Measurements from ENCODE around the gene FAR1.
"Not testable (repeated sequence)": the region's sequence is repeated elsewhere in the genome, so short reads cannot be mapped to it uniquely, and the experiment has no call there.

FAR1 gene, protein sequence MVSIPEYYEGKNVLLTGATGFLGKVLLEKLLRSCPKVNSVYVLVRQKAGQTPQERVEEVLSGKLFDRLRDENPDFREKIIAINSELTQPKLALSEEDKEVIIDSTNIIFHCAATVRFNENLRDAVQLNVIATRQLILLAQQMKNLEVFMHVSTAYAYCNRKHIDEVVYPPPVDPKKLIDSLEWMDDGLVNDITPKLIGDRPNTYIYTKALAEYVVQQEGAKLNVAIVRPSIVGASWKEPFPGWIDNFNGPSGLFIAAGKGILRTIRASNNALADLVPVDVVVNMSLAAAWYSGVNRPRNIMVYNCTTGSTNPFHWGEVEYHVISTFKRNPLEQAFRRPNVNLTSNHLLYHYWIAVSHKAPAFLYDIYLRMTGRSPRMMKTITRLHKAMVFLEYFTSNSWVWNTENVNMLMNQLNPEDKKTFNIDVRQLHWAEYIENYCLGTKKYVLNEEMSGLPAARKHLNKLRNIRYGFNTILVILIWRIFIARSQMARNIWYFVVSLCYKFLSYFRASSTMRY

DNA sequence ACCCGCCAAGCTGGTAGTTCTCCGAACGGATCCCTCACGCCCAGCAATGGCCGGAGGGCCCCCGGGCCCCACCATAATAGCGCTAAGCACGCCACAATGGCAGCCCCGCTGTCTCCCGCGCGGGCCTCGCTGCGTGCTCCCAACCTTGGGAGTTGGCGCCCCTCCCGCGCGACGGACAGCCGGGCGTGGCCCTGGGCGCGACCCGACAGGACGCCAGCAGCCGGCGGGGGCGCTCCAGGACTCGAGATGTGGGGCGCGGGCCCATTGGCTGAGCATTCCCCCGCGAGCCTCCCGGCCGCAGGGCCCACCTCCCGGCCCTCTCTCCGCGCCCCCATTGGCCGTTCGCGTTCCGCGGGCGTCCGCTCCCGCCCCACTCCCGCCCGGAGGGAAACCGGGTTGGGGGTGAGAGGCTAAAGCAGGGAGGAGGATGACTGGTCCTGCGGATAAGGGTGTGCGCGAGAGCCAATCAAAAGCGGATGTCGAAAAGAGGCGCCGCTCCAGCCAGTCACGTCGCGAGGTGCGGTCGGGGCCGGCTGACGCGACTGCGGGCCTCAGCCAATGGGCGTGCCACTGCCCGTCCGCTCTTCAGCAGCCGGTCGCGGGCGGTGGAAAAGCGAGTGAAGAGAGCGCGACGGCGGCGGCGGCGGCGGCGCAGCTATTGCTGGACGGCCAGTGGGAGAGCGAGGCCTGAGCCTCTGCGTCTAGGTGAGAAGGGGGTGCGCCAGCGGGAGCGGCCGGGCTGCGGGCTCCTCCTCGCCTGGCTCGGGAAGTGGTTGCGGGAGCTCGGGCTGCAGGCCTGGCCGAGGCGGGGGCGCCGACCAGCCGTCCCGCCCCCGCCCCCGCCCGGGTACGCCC, at the start of gene FAR1:
TSS of gene FAR1 (plus strand) at position 567 of the 855 bp plus-strand sequence. CDS start 26,098 bp downstream, outside the sequence.
- DNase-seq = peak; percentile 89

DNA sequence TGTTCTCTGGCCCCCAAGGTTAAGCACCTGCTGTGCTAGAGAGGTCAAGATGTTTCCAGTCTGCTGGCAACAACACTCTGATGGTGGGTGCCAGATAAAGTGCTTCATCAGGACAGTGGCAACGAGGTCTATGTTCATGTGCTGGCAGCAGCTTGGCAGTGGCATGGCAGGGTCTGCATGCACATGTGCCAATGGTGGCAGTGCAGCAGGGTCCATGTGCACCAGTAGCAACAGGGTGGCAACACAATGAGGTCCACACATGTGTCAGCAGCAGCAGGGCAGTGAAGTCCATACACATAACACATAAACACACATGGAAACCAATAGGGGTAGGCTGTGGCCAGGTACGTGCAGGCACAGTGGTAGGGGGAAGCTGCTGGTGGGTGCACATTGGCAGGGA, 48.4 kb upstream of the FAR1 start:
- DNase-seq = no peak

DNA sequence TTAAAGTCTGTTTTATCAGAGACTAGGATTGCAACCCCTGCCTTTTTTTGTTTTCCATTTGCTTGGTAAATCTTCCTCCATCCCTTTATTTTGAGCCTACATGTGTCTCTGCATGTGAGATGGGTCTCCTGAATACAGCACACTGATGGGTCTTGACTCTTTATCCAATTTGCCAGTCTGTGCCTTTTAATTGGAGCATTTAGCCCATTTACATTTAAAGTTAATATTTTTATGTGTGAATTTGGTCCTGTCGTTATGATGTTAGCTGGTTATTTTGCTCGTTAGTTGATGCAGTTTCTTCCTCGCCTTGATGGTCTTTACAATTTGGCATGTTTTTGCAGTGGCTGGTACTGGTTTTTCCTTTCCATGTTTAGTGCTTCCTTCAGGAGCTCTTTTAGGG, 41.6 kb upstream of the FAR1 start:
- not testable (repeated sequence) for DNase-seq

DNA sequence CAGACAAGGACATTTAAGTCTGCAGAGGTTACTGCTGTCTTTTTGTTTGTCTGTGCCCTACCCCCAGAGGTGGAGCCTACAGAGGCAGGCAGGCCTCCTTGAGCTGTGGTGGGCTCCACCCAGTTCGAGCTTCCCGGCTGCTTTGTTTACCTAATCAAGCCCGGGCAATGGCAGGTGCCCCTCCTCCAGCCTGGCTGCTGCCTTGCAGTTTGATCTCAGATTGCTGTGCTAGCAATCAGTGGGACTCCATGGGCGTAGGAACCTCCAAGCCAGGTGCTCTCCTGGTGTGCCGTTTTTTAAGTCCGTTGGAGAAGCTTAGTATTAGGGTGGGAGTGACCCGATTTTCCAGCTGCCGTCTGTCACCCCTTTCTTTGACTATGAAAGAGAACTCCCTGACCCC, 39.8 kb upstream of the FAR1 start:
- DNase-seq = not testable (repeated sequence)

DNA sequence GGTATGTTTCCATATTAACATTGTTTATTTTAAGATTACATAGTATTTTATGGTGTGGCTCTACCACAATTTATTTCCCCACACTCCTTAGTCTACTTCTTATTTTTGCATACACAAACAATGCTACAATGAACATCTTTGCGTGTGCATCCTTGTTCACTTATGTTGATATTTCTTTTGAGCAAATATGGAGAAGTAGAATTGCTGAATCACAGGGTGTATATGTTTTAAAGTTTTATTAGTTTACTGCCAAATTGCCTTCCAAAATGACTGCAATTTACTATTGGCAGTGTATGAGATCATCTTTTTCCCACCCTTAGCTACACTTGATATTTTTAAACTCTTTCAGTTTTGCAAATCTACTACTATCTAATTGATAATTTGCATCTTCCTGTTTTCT, 38.7 kb upstream of the FAR1 start:
- no peak for DNase-seq

DNA sequence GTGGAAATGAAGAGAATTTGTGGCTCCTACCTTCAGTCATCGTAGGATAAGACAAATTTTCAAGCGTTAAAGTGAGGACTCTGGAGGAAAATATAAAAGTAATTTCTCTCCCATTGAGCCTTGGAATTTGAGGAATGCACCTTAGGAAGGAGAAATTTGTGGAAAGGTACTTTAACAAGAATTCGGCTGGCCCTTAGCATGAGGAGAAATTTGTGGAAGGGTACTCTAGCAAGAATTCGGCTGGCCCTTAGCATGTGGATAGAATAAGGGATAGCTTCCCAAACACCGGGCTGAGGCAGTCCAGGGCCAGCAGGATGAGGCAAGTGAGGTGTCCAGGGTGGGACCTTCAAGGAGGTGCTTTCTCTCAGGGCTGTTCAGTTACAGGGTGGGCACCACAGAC, 33.2 kb upstream of the FAR1 start:
- no peak for DNase-seq

DNA sequence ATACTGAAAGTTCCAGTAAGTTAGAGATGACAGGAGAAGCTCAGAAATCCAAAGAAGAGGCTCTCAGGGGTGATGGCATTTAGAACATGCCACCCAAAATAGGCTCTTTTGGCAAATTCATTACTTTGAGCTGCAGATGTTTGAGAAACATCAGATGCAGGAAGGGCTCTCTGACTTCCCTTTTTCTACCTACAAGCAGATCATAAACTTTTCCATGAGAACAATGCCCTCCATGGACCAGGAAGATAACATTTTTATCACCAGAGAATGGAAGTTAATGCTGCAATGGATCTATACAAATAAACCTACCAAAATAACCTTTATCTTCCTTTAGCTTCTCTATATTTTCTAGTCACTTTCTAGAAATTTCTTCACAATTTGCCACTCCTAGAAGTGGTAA, 32.7 kb upstream of the FAR1 start:
- no peak for DNase-seq

DNA sequence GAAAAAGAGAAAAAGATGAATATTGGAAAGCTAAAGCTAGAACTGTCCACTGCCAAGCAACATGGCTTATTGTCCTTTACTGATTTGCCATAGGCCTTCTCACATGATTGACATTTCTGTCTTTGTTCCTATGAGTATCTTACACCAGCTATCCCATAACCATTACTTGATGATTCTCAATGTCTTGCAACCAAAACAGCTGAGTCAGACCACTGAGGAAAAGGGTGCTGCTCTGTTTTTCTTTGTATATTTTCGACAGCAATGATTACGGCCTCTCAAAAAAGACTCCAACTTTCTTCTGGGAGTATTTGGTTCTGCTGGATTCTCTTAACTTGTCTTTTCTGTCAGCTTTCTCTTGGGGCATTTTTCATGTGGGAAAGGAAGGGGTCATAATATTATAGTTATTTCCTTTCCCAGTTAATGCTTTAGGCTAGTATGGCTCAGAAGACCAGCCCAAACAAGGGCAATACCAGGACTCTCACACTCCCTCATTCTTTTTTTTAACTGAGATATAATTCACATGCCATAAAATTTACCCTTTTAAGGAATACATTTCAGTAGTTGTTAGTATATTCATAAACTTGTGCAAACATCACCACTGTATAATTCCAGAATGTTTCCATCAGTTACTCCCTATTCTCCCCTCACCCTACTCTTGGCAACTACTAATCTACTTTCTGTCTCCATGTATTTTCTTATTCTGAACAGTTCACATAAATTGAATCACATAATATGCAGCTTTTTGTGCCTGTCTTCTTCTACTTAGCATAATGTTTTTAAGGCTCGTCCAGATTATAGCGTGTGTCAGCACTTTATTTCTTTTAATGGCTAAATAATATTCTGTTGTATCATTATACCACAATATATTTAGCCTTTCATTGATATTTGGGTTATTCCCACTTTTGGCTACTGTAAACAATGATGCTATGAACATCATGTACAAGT, 31.1 kb upstream of the FAR1 start:
- no peak for DNase-seq

DNA sequence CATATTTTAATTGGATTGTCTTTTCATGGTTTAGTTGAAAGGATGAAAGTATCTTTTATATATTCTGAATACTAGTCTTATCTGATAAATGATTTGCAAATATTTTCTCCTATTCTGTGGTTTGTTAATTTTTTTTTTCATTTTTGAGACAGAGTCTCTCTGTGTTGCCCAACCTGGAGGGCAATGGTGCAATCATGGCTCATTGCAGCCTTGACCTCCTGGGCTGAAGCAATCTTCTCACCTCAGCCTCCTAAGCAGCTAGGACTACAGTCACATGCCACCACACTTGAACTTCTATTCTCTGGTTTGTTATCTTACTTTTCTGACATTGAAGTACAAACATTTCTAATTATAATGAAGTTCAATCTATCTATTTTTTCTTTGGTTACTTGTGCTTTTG, 30.0 kb upstream of the FAR1 start:
- no peak for DNase-seq

DNA sequence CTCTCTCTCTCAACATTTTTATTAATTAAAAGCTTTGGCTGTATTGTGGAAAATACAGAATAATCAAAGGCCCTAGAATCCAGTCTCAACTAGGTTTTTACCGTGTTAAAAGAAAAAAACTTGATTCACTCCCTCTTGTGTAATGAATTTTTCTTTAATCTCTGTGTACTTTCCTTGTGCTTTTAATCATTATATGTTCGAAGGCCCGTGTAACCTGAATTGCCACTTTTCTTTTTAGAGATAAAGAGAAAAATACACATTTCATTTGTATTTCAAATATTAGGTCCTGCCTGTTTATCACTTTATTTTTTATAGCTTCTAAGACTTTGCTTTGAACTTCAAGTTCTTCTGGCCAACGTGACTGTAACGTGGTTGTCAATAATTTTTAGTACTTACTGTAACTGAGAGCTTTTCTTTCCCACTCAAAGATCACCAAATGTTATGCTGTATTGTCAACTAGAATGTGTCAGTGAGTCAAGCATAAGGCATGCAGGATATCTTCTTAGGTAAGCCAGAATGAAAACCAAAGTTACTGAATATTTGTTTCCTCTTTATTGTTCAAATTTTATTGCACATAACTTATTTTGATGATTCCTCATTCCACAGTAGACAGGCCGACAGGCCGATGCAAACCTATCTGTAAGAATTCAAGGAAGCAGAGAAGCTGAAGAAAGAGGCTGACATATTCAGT, 23.3 kb upstream of the FAR1 start:
- DNase-seq = no peak

DNA sequence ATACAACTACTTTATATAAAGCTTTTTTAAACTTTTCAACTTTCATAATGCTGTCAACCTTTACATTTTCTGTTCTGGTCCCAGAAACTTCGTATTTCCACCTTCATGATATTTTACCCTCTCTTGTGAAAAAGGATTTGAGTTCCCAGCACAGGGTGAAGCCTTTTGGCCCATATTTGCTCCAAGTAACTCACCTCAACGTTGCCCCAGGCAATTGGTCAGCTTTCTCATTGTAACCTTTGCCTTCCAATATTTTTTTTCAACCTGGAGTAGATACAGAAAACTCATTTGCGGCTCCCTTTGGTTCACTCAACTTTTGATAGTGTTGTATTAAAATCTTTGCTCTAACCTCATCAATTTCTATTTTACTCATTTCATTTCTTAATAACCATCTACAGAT, 21.1 kb upstream of the FAR1 start:
- no peak for DNase-seq

DNA sequence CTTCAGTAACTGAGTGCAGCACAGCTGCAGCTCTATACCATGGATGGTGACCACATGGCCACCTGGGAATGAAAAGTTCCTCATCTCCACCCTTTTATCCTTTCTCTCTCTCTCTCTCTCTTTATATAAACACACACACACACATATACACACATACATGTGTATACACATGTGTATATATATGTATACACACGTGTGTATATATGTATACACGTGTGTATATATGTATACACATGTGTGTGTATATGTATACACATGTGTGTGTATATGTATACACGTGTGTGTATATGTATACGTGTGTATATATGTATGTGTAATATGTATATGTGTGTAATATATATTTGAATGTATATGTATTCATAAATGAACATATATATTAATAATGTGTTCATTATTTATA, 18.8 kb upstream of the FAR1 start:
- no peak for DNase-seq

DNA sequence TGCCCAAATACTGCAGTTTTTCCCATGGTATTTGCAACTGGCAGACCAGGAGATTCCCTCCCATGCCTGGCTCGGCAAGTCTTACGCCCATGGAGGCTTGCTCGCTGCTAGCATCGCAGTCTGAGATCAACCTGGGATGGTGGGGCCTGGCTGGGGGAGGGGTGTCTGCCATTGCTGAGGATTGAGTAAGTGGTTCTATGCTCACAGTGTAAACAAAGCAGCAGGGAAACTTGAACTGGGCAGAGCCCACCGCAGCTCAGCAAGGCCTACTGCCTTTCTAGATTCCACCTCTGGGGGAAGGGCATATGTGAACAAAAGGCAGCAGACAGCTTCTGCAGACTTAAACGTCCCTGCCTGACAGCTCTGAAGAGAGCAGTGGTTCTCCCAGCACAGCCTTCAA, 17.0 kb upstream of the FAR1 start:
- DNase-seq = not testable (repeated sequence)

DNA sequence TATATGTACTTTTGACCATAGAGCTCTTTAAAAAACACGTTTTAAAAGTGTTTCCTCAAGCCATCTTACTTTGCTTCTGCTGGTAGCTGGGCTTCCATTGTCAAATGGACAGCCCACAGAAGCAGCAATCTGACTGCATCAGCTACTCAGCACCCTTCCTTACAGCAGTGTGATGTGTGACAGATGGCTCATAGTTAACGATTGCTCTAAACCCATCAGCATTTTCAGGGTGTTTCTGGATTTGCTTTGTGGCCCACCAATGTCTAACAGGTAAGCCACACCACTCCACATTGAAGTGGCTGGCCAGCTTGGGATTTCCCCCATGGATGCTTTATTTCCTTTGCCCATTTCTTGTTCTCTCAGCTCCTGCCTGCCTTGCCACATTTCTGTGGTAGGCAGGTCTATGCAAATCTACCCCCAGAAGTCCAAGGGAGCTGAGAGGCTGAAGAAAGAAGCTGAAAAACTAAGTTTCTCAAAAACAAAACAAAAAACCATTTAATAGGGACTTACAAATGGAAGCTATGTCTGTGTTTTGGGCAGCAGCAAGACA, 7.3 kb upstream of the FAR1 start:
- no peak for DNase-seq

DNA sequence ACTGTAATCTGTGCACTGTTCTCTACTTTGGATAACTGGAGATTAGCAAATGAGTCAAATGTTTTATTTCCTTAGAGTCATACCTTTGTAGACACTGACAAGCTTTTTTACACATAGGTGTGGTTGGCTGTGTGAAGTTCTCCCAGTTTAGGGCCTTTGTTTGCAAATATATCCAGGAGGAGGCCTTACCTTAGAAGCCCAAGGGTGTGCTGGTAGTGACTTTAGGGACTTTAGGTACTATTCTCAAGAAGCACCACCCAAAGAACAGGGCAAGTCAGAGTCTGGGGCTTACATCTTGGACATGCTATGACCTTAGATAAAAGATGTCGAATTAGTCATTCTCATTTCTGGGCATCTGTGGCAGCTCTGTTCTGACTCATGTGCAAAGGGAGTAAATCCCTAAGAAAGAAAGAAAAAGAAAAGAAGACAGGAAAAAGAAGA, 4.8 kb upstream of the FAR1 start:
- no peak for DNase-seq

DNA sequence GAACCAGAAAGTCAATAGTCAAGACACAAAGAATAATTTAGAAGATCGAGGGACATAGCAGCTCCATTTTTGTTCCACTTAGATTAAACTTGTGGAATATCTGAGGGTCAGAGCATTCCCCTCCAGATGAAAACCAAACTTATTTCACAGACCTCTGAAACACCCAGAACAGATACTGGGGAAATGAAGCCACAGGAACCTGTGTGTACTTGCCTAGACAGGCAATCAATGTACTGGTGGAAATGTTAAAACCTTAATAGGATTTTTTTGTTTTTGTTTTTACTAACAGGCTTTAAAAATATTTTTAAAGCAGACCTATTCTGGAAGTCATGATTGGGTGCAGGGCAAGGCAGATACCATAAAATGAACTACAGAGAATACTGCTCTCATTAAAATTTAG, 4.1 kb upstream of the FAR1 start:
- DNase-seq = no peak

DNA sequence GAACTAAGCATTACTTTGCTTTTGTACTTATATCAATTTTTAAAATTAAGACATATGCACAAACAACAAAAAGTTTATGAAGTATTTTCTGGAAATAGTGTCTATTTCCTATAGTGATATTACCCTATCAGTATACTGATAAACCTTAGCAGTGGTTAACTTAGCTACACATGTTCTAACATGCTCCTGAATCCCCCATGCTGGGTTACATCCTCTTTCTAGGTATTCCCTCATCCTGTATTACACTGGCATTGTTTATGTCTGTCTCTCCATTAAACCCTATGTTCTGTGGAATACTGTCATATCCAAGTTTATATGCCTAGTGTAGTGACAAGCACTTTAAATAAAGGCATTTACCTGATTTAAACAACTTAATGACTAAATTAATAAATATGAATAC, 1.8 kb upstream of the FAR1 start:
- DNase-seq = no peak

DNA sequence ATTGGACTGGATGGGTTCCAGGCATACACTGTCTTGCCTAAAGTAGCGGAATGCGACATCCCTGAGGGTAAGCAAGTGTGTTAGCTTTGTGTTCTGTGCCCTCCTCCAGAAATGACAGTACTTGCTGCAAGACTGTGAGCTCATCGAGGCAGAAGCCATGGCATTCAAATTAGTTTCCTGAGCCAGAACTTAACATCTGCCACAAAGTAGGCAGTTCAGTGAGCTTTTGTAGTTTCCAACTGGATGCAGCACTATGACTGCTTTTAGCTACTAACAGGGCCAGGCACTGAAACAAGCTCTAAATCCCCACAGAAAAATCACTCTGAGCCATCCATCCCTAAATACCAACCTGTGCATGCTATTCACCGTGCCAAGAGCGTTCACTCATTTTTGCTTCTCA, 1.2 kb upstream of the FAR1 start:
- no peak for DNase-seq

DNA sequence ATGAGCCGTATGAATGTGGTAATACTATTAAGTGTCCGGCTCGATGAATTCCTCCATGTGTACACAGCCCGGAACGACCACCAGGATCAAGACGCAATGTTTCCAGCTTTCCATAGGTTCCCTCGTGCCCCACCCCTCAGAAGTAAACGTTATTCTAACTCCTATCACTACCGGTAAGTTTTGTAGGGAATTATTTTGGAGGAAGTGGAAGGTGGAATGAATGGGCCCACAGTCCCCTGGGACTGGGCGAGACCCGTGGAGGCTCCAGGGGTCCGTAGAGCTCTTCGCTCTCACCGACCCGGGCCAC, 720 bp upstream of the FAR1 start:
- DNase-seq = no peak

DNA sequence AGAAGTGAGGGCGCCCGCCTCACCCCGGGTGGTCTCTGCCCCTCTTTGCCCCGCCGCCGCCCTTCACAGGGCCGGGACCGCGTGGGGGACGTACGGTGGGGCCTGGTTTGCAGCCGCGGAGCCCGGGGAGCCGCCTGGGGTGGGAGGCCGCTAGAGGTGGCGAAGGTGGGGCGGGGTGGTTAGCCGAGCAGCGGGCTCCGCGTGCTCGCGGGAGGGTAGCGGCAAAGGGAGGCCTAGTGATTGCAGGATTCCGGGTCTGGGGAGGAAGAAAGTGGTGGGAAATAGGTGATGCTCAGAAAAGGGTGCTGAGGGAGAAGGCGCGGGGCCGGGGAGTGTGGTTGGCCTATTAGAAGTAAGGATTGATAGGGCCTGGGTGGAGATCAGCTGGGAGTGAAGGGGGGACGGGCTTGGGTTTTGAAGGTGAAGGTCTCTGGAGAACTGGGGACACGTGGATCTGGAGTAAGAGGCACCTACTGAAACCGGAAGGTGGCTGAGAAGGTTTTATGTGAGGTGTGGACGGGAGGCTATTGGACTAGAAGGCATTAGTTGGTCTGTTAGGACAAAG, 571 bp downstream of the FAR1 start:
- DNase-seq = peak; percentile 20
